Measurements from ENCODE around the gene CD1D.
"Not testable (repeated sequence)": the region's sequence is repeated elsewhere in the genome, so short reads cannot be mapped to it uniquely, and the experiment has no call there.

The CD1D gene

DNA sequence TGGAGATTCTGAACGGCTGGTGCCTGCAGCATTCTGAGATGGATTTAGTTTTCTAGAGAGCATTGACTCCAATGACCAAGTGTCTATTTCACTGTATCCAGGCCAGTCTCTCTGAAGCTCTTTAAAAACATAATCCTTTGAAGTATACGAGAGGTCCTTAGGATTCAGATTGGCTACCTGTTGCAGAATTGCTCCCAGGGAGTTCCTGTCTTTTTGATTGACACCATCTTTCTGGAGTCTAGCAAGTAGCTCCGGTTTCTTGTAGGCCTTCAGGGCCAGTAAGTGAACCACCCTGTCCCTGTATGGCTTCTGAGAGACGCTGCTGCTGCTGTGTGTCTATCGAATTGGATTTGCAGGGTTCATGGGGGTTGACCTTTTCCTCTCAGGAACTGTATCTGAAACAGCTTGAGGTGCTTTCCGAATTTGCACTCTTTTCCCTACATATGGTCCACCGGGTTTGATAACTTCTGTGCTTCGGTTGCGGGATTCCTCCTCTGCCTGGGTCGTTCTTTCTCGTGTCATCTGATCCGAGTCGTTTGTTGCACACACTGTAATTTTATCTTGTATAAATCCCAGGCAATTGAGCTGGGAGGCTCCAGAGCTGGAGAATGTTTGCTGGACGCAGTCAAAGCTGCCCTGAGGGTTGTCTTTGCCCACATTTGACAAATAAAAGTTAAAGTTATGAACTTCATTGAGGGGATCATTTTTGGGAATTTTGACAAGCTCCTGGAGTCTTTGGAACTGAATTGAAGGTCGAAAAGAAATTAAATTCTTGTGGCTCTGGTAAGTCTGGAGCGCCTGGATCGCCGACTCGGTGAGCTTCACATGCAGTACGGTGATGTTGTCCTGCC, 3.6 kb upstream of the CD1D start:
- not testable (repeated sequence) for DNase-seq

DNA sequence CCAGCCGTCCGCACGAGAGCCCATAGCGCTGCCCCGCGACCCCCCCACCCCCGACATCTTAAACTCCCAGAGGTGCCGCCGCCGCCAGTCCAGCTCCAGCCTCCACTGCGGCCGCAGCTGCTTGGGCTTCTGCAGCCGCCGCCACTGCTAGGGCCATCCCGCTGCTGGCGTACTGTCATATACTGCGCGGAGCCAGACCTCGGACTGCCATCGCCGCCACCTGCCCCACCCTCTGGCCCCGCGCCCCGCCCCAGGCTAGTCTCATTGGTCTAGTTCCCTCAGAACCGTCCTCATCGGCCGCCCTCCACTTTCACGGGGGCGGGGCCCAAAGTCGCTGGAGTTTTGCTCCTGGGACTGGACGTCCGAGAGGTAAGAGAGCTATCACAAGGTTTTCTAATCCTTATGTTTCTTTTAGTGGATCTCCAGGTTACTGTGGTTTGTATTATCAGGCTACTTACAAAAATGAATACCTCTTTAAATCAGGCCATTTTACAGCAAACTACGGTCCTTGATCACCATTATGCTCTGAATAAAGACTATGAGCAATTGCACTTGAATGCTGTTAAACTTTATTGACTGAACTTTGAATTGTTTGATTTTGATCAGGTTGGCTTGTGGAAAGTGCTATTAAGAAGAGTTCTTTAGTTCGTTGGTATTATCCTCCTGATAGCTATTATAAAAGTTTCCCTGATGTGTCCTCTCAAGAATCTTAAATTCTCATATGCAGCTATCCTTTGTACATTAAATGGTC, 2.8 kb upstream of the CD1D start:
- DNase-seq: peak; percentile 70

DNA sequence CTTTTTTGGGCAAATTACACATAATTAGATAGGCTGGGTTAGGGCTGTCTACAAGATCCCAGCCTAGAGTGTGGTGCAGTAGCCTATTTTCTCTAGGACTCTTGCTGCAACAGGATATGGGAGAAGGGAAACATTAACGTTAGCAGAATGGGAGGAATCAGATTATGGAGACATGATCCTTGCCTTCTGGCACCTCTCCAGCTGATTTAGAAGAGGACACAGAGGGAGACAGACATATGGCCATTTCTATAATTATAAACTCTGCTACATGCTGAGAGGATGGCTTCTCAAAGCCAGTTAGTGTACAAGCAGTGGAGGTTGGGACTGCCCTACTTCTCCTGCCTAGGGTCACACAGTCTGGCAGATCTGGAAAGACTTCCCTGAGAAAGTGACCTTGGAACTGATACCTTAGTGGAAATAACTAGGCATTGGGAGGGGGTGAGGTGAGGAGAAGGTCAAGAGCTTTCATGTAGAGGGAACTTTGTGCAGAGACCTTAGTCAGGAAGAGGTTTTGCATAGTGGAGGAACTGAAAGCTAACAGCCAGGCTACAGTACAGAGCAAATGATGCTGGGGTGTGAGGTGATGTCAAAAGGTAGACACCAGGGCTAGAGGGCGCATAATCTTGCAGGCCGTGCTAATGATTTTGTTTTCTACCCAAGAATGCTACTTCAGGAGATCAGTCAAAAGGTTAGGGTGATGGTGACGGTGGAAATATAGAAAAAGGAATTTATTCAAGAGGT, 1.2 kb upstream of the CD1D start:
- DNase-seq: no peak

DNA sequence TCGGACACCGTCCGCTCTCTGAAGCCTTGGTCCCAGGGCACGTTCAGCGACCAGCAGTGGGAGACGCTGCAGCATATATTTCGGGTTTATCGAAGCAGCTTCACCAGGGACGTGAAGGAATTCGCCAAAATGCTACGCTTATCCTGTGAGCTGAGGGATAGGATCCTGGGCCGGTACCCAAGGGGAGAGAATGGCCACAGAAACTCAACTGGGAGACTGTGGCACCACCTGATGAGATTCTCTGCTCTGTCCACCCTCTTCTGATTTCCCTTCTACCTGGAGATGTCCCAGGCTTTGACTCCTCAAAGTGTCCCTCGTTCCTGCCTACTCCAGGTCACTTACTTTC, 855 bp downstream of the CD1D start:
- DNase-seq: no peak

DNA sequence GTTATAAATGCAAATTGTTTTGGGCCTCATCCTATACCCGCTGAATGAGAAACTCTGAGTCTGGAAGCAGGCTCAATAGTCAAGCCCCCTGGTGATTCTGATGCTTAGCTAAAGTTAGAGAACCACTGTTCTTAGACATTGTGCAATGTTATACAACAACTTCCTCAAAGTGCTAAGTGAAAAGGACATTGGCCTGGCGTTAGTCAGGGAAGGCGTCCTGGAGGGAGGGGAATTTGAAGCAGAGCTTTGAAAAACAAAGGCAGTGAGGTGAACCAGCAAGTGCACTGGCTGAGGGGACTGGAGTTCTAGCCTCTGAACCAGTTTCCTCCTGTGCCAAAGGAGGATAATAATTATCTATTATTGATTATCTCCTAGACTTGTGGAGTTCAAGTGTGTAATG, 5.1 kb downstream of the CD1D start:
- DNase-seq: no peak

DNA sequence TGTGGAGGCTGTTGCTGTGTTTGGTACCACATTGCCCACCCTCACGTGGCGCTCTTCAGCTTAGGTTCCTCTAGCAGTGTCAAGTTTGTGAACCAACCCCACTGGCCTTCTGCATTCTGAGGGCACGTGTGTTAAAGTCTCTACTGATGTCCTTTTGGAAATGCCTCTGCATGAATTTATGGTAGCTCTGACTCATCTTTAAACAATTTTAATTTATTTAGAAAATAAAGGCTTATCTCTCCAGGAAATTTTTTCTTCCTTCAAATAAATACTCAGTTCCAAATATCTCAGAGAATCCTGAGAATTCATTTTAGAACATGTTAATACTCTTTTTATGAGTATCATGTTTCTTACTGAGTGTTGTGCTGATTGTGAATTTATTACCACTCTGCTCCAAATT, 5.5 kb downstream of the CD1D start:
- DNase-seq: peak; percentile 2

DNA sequence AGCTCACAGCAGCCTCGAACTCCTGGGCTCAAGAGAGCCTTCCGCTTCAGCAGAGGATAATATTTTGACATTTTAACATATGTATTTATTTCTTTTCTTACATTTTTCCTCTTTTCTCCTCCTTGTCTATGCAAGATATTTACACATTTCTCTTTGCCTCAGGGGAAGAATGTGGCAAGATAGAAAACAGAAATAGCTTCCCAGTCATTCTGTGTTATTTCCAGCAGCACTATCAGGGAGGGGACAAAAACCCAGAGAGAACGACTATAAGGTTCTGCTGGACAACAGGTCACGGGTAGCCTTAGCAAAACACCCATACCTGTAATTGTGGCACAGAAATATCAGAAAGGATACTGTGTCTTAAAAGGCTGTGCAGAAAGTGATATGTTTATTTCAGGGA, 7.9 kb downstream of the CD1D start:
- no peak for DNase-seq

DNA sequence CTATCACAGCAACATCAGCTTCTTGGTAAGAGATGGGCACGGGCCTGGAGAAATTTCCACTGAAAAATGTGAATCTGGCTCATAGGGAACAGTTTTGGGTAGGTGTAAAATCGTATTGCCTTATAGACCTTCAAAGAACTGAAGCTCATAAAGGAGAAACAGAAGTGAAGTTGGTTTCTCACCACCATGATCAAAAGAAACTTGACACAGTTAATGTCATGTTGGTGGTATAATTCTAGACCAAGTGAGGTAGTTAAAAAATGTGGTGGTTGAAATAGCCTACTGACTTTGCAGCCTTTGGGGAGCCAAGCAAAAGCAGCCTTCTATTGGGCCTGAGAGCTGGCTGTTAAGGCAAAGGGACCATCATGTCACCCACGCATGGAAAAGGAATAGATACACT, 8.9 kb downstream of the CD1D start:
- DNase-seq: no peak

DNA sequence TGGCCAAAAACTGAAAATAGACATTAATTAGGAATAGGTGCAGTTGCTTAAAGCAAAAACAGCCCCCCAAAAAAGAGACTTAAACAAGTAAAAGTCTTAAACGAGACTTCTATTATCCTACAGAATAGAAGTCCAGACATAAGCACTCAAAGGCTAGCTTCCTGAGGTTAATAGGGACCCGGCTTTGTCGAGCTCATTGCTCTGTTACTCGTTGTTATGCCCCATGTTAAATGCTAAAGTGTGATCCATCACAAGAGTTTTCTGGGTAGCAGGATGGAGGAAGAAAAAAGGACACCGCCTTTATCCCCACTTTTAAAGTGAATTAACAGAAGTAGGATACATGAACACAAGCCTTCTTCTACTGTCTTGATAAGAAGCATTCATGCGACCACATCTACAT, 10.6 kb downstream of the CD1D start:
- no peak for DNase-seq

DNA sequence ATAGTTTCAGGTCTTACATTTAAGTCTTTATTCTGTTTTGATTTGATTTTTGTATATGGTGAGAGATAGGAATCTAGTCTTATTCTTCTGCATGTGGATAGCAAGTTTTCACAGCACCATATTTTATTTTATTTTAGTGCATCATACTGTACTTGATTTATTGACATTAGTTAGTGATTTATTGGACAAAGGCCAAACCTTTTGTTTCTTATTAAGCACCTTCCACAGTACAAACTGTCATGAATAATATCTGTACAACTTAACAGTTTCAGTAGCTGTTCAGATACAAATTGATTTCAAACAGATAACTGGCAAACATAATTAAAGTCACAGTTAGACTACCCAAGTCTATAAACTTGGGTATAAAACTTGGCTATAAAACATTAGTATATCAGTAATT, 15.8 kb downstream of the CD1D start:
- DNase-seq: no peak

DNA sequence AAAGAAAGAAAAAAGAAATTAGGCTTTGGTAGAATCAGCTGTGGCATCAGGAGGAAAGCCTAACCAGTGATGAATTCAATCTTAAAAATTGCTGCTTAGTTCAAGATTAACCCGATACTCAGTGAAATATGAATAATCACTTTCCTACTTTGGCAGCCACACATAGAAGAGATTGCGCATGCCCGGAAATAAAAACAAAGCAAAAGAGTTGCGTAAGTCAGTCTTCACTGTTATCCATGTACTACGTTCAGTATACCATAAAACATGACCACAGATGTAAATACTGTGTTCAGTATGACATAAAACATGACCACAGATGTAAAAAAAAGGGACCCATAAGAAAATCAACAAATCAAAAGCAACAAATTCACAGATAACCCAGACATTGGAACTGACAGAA, 19.2 kb downstream of the CD1D start:
- peak; percentile 14 for DNase-seq

DNA sequence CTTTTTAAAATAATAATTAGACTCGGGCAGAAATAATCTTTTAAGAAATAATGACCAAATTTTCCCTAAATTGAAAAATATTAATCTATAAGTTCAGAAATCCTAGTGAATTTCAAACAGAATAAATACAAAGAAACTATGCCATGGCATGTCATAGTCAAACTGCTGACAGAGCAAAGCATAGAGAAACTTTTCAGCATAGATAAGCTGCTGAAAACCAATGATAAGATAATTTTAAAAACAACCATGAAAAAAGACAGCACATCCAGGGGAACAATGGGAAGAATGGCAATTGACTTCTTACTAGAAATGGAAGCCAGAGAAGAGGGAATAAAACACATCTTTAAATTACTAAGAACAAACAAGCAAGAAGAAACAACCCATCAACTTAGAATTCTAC, 19.8 kb downstream of the CD1D start:
- no peak for DNase-seq

DNA sequence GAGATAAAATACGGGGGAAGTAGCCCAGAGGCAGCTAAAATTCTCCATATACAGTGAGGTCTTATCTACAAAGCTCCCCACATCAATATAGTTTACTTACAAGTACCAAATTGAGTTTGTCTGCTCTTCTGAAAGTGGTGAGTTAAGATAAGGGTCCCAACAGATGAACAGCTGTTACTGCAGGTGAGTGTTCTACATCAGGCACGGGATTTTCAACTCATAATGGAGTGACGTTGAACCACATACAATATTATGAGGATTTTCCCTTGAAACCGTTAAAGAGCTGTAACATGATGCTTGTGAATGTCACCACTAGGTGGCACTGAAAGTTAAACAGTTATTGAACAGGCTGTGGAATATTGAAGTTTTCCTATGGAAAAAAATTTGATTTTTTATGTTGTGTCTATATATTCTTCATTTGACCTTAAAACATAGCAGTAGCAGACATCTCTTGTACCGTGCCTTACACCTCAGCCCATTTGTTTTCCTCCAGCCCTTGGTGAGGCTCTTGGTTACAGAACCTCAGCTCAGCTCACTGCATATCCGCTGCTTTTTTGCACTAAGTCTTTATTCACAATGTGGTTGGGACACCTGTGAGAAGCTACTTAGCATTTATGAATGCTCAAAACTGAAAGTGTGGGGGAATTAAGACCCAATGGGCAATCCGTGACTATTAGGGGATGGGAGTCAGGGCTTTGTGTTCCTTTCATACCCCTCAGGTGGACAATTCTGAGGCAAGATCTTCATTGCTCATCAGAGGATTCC, 23.2 kb downstream of the CD1D start:
- DNase-seq: peak; percentile 32

DNA sequence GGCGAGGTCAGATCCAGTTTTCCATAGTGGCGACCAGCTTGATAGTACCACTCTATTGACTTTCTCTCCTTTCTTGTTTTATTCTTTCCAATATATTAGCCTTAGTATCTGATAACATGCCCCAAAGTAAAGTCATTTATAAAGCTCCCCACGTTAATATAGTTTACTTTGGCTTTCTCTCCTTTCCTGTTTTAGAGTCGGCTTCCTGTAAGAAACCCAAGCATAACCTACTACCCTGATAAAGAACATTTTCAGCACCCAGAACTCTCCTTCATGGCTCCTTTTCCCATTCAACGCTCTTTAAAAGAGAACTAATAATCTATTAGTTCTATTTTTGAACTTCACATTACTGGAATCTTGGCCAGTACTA, 23.7 kb downstream of the CD1D start:
- no peak for DNase-seq

DNA sequence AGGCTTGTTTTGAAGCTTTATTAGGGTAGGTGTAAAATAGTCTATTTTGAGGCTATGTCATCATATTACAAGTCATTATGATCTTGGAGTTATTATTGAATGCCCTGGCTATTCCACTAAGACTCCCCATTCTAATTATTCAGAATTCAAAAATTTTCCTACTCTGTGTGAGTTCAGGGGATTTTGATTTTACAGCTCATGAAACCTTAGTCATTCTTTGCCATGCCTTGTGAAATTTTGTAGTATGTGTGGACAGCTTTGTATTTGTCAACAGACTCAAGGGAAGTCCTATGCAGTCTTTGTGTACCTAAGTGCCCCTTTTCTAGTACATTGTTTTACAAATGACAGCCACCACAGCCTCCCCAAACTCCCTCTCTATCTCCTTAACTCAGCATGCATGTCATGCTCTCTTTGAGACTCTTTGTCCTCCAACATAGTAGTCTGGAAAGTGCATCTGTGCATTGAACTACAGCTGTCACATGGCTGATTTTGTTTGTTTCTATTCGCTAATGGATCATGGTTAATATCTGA, 28.0 kb downstream of the CD1D start:
- DNase-seq: no peak

DNA sequence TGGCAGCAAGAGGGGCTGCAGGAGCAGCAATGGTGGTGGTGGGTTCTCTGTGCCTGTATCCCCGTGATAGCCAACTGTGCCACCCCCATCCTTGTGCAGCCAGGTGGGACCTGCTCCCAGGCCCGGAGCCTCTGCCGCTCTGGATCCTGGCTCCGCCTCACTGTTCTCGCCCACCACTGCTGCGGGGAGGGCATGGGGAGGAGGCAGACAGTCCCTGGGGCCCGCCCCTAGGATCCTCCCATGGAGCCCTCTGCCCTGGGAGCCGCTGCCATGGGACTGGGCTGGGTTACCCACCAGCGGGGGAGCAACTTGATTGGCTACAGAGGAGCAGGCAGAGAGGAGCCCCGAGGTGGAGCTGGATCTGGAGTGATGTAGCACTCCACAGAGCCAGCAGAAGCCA, 31.6 kb downstream of the CD1D start:
- no peak for DNase-seq

DNA sequence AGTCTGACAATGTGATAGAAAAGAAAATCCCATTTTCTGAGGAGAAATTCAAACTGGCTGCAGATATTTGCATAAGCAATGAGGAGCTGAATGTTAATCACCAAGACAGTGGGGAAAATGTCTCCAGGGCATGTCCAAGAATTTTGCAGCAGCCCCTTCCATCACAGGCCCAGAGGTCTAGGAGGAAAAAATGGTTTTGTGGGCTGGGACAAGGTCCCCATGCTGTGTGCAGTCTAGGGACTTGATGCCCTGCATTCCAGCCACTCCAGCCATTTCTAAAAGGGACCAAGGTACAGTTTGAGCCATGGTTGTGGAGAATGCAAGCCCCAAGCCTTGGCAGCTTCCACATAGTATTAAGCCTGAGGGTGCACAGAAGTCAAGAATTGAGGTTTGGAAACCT, 42.8 kb downstream of the CD1D start:
- not testable (repeated sequence) for DNase-seq

DNA sequence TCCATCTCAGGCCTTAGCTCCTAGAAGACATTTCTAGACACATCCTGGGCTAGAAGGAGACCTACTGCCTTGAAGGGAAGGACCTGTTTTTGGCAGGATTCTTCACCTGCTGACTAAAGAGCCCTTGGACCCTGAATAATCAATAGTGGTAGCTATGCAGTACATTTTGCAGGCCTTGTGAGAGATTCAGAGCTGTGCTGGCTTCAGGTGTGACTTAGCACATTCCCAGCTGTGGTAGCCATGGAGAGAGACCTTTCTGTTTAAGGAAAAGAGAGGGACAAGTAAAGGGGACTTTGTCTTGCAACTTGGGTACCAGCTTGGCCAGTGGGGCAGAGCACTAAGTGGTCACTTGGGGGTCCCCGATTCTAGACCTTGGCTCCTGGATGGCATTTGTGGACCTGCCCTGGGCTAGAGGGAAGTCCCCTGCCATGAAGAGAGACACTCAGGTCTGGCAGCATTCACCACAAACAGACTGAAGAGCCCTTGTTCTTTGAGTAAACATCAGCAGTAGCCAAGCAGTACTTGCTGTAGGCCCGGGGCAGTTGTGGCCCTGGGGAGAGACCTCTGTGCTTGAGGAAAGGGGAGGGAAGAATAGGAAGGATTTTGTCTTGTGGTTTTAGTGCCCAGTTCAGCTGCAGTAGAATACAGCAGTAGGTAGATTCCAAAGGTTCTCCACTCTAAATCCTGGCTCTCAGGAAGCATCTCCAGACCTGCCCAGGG, 47.4 kb downstream of the CD1D start:
- no peak for DNase-seq
